GM12892 (cell line): Measurements from ENCODE around the gene PHACTR4.
"Not testable (repeated sequence)": the region's sequence is repeated elsewhere in the genome, so short reads cannot be mapped to it uniquely, and the experiment has no call there.

Source experiments
- POLR2A ChIP-seq: IDR thresholded peaks from 2 replicates; pipeline ENCODE4 v1.6.1; 2011; ENCODE audit warnings: low read depth, low read length, control low read depth
- POLR2AphosphoS5 ChIP-seq: IDR thresholded peaks from 2 replicates; pipeline ENCODE4 v1.6.1; 2011; ENCODE audit warnings: low read depth, low read length, control low read depth
- TAF1 ChIP-seq: IDR thresholded peaks from 2 replicates; pipeline ENCODE4 v1.6.1; 2011; ENCODE audit warnings: low read depth, mild to moderate bottlenecking, control low read depth, low read length, borderline replicate concordance

- not testable (repeated sequence) for TF ChIP-seq TAF1, POLR2AphosphoS5, POLR2A
Observed at GRCh38 chr1:28448094-28448611, 78.6 kb downstream of the PHACTR4 start.
